CD4-positive, alpha-beta T cell (primary cell): Measurements from ENCODE around the gene MAPK8IP2. TPM values are rescaled to one million over a fixed set of nuclear protein-coding genes. Genes with fewer than 3 reads are reported as not detected.

Source experiments
- ATAC-seq: fragments of 200-7000 bp; cut with Tn5 transposase; one replicate; pipeline ENCODE4 v1.10.0; 2022; ENCODE audit warnings: mild to moderate bottlenecking; ENCODE audit not compliant: poor library complexity
- CTCF ChIA-PET: fragments of 350-600 bp; sonication (Branson Sonifier 250); formaldehyde crosslinking; loops from one replicate; lab custom pipeline; 2021; ENCODE audit warnings: antibody characterized with exemption, inconsistent platforms; lab: Charles Lee
- POLR2A ChIA-PET: fragments of 350-600 bp; sonication (Branson Sonifier 250); formaldehyde crosslinking; loops from one replicate; lab custom pipeline; 2021; ENCODE audit warnings: antibody characterized with exemption, inconsistent platforms; lab: Charles Lee
- DNase-seq, 14 experiments: peaks; one replicate each; pipeline ENCODE4 v3.0.0-alpha.2; 2013 to 2020; ENCODE audit warnings: mixed read lengths in 2 of 14
- H3K27ac ChIP-seq, 2 donors: one replicate each; pipeline versions ENCODE4 v1.5.1 to v1.7.0; 2013; ENCODE audit warnings: low read length in 2 of 2, low read depth in 1 of 2, mild to moderate bottlenecking in 1 of 2
- H3K27me3 ChIP-seq, 2 experiments: 1 replicate in 1 of 2; 2 replicates in 1 of 2; pipeline versions ENCODE4 v1.6.1 to v1.7.0; 2013; ENCODE audit warnings: low read length in 2 of 2, control low read depth in 1 of 2, mild to moderate bottlenecking in 1 of 2, moderate library complexity in 1 of 2; ENCODE audit not compliant: insufficient read depth in 2 of 2, control insufficient read depth in 1 of 2
- H3K36me3 ChIP-seq: one replicate; pipeline ENCODE4 v1.6.1; 2013; ENCODE audit warnings: low read length, control low read depth; ENCODE audit not compliant: insufficient read depth
- H3K4me1 ChIP-seq: one replicate; pipeline ENCODE4 v1.6.1; 2013; ENCODE audit warnings: low read length, control low read depth; ENCODE audit not compliant: insufficient read depth
- H3K4me3 ChIP-seq: one replicate; pipeline ENCODE4 v1.5.1; 2013; ENCODE audit warnings: mild to moderate bottlenecking, low read length, moderate library complexity
- H3K9me3 ChIP-seq, 2 experiments: 1 replicate in 1 of 2; 2 replicates in 1 of 2; pipeline versions ENCODE4 v1.6.1 to v1.7.0; 2013; ENCODE audit warnings: low read length in 2 of 2, mild to moderate bottlenecking in 2 of 2, control low read depth in 1 of 2, moderate library complexity in 1 of 2; ENCODE audit not compliant: control insufficient read depth in 1 of 2, insufficient read depth in 1 of 2
- H3K27ac Mint-ChIP-seq: one replicate; pipeline ENCODE4 v1.8.0; 2020; ENCODE audit warnings: mixed read lengths
- H3K27me3 Mint-ChIP-seq: one replicate; pipeline ENCODE4 v1.8.0; 2021; ENCODE audit warnings: mixed read lengths
- H3K36me3 Mint-ChIP-seq: one replicate; pipeline ENCODE4 v1.8.0; 2021; ENCODE audit warnings: low read depth, mixed read lengths
- H3K4me1 Mint-ChIP-seq: one replicate; pipeline ENCODE4 v1.8.0; 2021; ENCODE audit warnings: low read depth, mixed read lengths
- H3K4me3 Mint-ChIP-seq: one replicate; pipeline ENCODE4 v1.8.0; 2020; ENCODE audit warnings: mild to moderate bottlenecking, mixed read lengths
- H3K9me3 Mint-ChIP-seq: one replicate; pipeline ENCODE4 v1.8.0; 2020; ENCODE audit warnings: mixed read lengths
- CTCF ChIP-seq: fragments of 200-600 bp; IDR thresholded peaks from one replicate; pipeline ENCODE4 v1.8.0; 2022; ENCODE audit warnings: antibody characterized with exemption, mild to moderate bottlenecking
- intact Hi-C, 2 experiments: fragments of 100-400 bp; cut with DNase I in 1 of 2; cut with micrococcal nuclease in 1 of 2; formaldehyde crosslinking; loops; one replicate each; pipeline versions ENCODE4 v1.15.1 to v1.9.0; 2023 to 2025; cut with DNase I, micrococcal nuclease
- total RNA-seq, 174 experiments: library from RNA in 2 of 174; stranded (reverse) in 2 of 174; gene quantifications; one replicate each; pipeline ENCODE4 v1.2.3 and lab custom pipeline; 2021 to 2026

The MAPK8IP2 gene
- total RNA-seq, 2 experiments from 2014 or later: 0.31 to 0.52 TPM

GRCh38 chr22:50562523-50563412 is 37.8 kb upstream of the MAPK8IP2 start, which contains the start of gene SYCE3:
Gene SYCE3 (minus strand): TSS chr22:50562919. CDS start chr22:50556405, 6,514 bp downstream.
- no peaks in the 10 kb centered on the region for H3K27me3 ChIP-seq
- no peaks in the 10 kb centered on the region for H3K9me3 Mint-ChIP-seq
- peak; percentile 84 for TF ChIP-seq CTCF
- H3K4me3 ChIP-seq: peak within 1 kb of the TSS; percentile 84
- ATAC-seq (peak; percentile 94), DNase-seq (peak; percentile 93 to 99 (median 96))
- ChIA-PET CTCF (interaction anchor here (0.6 to 3.7 kb wide), 24 partner anchors 9 to 318 kb away, joined by 3 to 70 read pairs (median 5); partner anchors contain the start of genes ARSA, CPT1B, KLHDC7B and LMF2), POLR2A (interaction anchor here (0.6 to 4.2 kb wide), 16 partner anchors 14 to 371 kb away, joined by 3 to 56 read pairs (median 6); partner anchors contain the start of genes CHKB, LMF2, MAPK8IP2 and NCAPH2)
- peaks cover 10% of the 10 kb centered on the region for H3K4me1 ChIP-seq
- H3K9me3 ChIP-seq: no peaks in the 10 kb centered on the region
- H3K36me3 Mint-ChIP-seq: no peaks in the 10 kb centered on the region
- peaks cover 16% of the 10 kb centered on the region for H3K4me1 Mint-ChIP-seq
- no peaks in the 10 kb centered on the region for H3K27me3 Mint-ChIP-seq
- H3K4me3 Mint-ChIP-seq: peak within 1 kb of the TSS; percentile 96
- H3K27ac Mint-ChIP-seq: peak within 1 kb of the TSS; percentile 85
- H3K27ac ChIP-seq: no peak within 1 kb of the TSS
- no peaks in the 10 kb centered on the region for H3K36me3 ChIP-seq
- intact Hi-C loops: loop anchor here (1.0 to 5.0 kb wide), 6 partner anchors 18 to 54 kb away; partner anchors contain the start of genes CHKB (in 1 of the 2), KLHDC7B (in 1 of the 2), NCAPH2 (in 1 of the 2) and SCO2 (in 1 of the 2)

DNA sequence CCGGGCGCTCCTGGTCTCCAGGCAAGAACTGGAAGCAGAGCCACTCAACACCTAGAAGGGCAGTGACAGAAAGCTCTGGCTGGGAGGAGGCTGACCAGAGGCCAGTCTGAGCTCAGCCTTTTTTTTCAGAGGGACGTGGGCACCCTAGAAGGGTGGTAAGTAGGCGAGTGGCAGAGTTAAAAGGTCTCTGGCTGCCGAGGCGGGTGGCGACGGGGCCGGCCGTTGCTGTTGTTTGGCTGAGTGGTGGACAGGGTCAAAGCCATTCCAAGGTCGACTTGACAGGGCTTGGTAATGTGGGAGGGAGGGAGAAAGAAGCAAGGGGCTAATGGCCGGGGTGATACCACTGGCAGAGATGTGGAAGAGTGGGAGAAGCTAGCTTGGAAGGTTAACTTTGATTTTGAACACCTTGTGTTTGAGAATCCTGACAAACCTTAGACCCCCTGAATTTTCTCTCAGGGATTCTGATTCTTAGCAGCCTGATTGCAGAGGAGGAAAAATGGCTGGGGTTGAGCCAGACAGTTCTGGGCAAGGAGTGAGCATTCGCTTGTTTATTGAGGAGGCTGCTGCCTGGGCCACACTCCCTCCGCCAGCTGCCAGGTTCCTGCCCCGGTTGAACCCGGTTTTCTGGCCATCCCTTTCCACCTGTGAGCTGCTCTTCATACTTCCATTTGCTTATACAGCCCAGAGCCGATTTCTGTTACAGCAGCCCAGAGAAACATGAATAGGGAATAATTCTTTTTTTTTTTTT is 37.0 kb upstream of the MAPK8IP2 start:
- Histone ChIP-seq H3K36me3 (peaks cover under 1% of the 10 kb centered on the region), H3K27me3 (no peaks in the 10 kb centered on the region), H3K4me1 (peaks cover 10% of the 10 kb centered on the region), H3K4me3 (peak overlapping the region; percentile 84), H3K27ac (no peak overlapping the region), H3K9me3 (no peaks in the 10 kb centered on the region)
- H3K9me3 Mint-ChIP-seq: no peaks in the 10 kb centered on the region
- TF ChIP-seq CTCF: no peak
- no peak for DNase-seq
- peaks cover 2% of the 10 kb centered on the region for H3K36me3 Mint-ChIP-seq
- intact Hi-C loops: loop anchor here (1.0 to 5.0 kb wide), 5 partner anchors 17 to 55 kb away; partner anchors contain the start of genes CHKB (in 1 of the 2), KLHDC7B (in 1 of the 2), NCAPH2 (in 1 of the 2) and SCO2 (in 1 of the 2)
- CTCF ChIA-PET: interaction anchor here (0.8 to 3.7 kb wide), 17 partner anchors 12 to 221 kb away, joined by 3 to 70 read pairs (median 5); partner anchors contain the start of genes ARSA, KLHDC7B, LMF2 and NCAPH2
- peaks cover 16% of the 10 kb centered on the region for H3K4me1 Mint-ChIP-seq
- no peak for ATAC-seq
- POLR2A ChIA-PET: interaction anchor here (0.6 to 4.2 kb wide), 15 partner anchors 15 to 372 kb away, joined by 3 to 56 read pairs (median 6); partner anchors contain the start of genes CHKB, MAPK8IP2, SCO2 and TYMP
- peak overlapping the region; percentile 96 for H3K4me3 Mint-ChIP-seq
- H3K27me3 Mint-ChIP-seq: no peaks in the 10 kb centered on the region
- H3K27ac Mint-ChIP-seq: peak overlapping the region; percentile 85
